CD4-positive, alpha-beta T cell treated with Interleukin-1 beta for 1 hour (primary cell): ENCODE measurements around the gene KREMEN1.
"Not testable (repeated sequence)": the region's sequence is repeated elsewhere in the genome, so short reads cannot be mapped to it uniquely, and the experiment has no call there.

ENCODE experiments used
- DNase-seq, 2 donors: peaks; one replicate each; pipeline ENCODE4 v3.0.0-alpha.2; 2020 to 2022

KREMEN1 gene

GRCh38 chr22:29072979-29073617 is at the start of gene KREMEN1:
TSS of gene KREMEN1 (plus strand) at chr22:29073035. CDS start at chr22:29073131, 96 bp downstream.
- no peak for DNase-seq

DNA sequence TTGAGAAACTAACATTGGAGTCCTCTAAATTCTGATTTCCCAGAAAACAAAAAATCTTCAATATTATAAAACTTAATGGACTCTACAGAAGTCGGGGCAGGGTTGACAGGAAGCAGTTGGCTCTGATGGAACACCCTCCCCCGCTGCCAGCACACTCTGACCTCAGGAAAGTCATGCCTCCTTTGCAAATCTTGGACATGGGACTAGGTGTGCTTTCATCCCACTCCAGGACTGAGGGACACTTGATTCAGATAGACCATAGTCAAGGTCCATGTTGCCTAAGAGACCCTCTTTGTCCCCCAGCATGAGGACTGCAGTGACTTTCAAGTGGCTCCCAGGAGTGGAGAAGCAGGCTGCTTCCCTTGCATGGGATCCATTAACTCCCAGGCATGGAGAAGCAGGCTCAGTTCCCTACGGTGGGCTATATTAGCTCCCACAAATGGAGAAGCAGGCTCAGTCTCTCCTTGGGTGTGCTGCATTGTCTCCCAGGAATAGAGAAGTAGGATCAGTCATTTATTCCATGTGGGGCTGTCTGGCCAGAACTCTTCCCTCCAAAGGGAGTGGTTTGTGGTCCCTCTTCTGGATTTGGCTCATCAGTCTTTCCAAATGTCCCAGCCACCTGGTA is 49.6 kb upstream of the KREMEN1 start:
- DNase-seq, result no peak

GRCh38 chr22:29026579-29026978 is 46.3 kb upstream of the KREMEN1 start:
- DNase-seq, result no peak

GRCh38 chr22:29028468-29028867 is 44.4 kb upstream of the KREMEN1 start:
- DNase-seq, result no peak

DNA sequence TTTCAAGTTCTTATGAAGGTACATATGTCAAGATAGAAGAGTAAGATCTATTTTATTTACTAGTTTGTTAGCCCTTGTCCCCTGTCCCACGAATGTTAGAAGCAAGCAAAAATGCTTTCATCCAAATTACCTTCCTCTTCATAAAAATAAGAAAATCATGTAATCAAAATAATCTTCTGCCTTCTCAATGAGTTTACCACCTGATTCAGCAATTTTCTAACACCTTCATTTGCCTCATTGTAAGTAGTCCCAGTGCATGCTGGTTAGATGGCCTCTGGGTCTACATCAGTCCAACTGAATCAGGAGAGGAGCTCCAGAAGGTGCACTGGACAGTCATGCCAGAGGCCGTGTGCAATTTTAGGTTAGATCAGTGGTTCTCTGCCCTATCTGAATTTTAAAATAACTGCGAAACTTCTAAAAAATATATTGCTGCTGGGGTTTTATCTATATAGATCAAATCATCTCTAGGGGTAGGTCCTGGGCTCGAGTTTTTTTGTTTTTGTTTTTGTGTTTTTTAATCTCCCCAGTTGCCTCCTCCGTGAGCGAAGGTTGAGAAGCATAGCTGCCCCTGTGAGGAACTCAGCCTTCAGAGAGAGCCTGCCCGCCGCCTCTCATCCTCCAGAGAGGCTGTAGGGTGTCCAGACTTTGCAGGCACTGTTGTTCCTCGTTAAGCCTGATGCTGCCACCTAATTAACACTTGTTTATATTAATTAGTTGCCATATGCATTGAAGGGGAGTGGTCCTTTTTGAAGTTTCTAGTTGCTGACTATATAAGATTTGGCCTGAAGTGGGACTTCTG is 43.4 kb upstream of the KREMEN1 start:
- no peak for DNase-seq

DNA sequence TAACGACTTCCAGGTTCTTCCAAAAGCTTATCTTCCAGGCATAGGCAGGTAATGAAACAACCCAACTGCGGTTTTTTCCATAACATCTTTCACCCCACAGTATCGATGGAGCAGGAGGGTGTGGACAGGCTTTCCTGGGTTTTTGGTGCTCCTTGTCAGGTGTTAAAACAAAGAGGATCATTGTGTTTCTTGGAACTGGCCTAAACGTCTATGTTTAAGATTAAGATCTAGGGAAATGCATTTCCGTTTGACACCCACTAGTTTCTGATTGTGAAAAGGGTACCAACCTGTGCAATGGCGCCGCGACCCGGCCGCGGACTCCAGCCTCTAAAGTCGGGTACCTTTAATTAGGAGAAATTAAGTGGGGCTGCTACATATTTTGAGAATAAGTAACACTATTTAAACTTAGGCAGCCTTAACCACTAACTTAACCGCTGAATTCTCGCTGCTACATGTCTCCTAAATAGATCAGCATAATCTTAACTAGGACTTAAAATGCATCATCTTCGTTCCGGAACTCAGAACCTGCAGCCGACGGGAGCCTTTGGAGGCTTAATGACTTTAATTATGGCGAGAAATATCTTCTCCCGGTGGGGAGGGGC is 42.7 kb upstream of the KREMEN1 start:
- no peak for DNase-seq

DNA sequence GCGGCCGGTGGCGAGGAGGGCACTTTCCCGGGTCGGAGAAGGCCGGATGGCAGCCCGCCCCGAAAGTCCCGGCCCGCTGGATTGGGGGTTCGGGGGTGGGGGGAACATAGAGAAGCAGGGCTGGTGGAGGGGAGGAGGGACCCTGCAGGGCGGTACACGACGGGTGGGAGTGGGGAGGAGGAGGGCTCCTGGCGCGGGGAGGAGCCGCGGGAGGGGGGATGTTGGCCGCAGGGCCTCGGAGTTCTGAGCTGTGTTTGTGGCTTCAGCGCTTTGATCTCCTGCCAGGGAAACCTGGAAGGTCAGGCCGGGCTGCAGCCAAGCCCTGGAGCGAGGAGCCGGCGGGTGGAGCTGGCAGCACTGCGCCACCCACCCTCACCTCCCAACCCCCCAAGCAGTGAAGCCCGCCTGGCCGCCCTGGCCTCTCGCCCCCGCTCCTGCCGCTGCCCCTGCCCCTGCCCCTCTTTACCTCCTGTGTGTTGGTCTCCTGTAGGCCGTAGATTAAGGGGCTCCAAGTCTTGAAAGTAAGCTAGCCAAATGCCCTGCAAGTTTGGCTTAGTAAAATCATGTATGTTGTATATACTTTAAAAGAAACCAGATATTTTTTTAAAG is 42.1 kb upstream of the KREMEN1 start:
- DNase-seq, result no peak

- no peak for DNase-seq
Measured at GRCh38 chr22:29031227-29032011, 41.4 kb upstream of the KREMEN1 start.

- no peak for DNase-seq
Measured at GRCh38 chr22:29032014-29032475, 40.8 kb upstream of the KREMEN1 start.

GRCh38 chr22:29032584-29032983 is 40.3 kb upstream of the KREMEN1 start:
- DNase-seq, result no peak

DNA sequence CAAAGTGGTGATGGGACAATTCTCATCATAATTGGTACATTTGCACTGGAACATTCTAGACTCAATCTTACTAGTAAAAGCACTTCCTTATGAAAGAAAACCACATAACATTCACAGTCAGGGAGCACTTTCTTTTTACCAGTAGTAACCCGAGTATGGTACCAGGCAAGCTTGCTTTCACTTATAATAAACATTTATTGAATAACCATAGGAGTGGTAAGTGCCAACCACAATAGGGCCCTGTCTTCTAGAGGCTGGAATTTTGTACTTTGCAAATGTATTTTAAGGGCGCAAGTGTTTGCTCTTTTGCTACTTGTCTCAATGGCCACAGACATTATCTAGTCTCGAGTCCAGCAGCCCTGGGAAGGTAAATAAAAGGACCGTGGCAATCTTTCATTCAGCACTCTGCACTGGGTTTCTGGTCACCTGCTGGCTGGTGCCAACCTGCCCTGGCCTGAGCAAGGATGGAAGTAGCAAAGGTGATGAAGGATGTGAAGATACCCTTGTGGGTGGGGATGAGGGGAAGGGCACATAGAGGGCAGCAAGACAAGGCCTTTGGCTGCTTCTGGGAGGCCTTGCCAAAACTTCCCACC is 35.4 kb upstream of the KREMEN1 start:
- no peak for DNase-seq

DNA sequence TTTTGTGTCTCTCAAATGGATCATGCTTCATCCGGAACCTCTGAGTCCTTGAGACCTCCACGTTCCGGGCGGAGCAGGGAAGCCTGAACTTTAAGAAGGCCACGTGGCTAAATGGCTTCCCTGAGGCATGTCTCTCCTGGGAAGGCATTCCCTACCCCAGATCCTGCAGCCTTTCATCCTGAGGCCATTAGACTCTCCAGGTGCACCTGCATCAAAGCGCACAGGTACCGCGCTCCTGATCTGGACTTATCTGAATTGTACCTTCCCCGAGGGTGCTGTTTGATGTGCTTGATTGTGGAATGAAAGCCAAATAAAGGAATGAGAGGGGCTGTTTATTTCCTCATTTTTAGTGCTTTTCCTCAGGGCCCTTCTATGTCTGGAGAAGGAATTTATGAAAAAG is 33.7 kb upstream of the KREMEN1 start:
- no peak for DNase-seq

DNA sequence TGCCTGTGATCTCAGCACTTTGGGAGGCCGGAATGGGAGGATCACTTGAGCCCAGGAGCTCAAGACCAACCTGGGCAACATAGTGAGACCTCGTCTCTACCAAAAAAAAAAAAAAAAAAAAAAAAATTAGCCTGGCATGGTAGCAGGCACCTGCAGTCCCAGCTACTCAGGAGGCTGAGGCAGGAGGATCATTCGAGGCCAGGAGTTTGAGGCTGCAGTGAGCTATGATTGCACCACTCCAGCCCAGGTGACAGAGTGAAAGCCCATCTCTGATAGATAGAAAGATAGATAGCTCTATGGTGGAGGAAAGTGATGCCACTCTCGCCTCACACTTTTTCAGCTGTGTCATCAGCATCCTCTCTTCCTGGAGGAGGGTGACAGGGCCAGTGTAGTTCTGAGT is 33.2 kb upstream of the KREMEN1 start:
- not testable (repeated sequence) for DNase-seq

- peak; percentile 59 to 70 for DNase-seq
Measured at GRCh38 chr22:29040385-29041275, 32.2 kb upstream of the KREMEN1 start.

GRCh38 chr22:29041408-29041807 is 31.4 kb upstream of the KREMEN1 start:
- no peak for DNase-seq

- no peak for DNase-seq
Measured at GRCh38 chr22:29043906-29044575, 28.8 kb upstream of the KREMEN1 start.

DNA sequence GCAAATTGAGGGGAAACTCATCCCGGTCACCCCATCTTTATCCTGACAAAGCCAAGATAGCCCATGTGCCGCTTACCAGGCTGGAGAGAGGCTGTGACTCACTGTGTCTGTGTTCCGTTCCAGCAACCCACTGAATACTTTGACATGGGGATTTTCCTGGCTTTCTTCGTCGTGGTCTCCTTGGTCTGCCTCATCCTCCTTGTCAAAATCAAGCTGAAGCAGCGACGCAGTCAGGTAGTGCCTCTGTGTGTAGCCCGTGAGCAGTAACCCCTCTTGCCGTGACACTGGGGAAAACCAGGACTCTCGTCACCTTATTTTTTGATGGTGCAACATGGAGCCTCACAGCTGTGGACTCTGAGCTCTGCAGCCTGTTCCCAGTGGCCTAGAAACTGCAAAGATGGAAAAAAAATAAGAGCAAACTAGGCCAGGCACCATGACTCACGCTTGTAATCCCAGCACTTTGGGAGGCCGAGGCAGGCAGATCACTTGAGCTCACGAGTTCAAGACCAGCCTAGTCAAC is 28.1 kb upstream of the KREMEN1 start:
- no peak for DNase-seq

DNA sequence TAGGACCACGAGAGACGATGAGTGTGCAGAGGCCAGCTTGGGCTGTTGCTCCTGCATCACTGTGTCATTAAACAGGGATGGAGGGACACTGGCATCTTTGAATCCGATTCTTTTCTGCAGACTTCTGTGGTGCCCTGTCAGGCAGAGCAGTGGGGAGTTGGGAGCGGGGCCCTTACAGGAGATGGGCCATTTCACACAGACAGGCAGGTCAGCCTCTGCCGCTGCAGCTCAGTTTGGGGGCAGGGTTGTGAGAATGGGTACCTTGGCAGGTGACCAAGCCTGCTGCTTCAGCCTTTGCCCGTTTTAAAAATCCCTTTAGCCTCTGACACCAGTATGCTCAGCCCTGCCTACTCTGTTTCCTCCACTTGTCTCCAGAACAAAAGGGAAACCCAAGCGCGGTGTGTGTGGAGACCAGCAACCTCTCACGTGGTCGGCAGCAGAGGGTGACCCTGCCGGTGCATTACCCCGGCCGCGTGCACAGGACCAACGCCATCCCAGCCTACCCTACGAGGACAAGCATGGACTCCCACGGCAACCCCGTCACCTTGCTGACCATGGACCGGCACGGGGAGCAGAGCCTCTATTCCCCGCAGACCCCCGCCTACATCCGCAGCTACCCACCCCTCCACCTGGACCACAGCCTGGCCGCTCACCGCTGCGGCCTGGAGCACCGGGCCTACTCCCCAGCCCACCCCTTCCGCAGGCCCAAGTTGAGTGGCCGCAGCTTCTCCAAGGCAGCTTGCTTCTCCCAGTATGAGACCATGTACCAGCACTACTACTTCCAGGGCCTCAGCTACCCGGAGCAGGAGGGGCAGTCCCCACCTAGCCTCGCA is 23.8 kb upstream of the KREMEN1 start:
- DNase-seq, result no peak
